Astrocyte of the spinal cord (primary cell): ENCODE data around the gene KCTD16.

ENCODE experiments used
- DNase-seq: peaks from one replicate; pipeline ENCODE4 v3.0.0; 2011; ENCODE audit warnings: low read depth, low spot score
- H3K4me3 ChIP-seq: 2 replicates; pipeline ENCODE4 v1.5.1; 2011; ENCODE audit warnings: low read depth, mild to moderate bottlenecking, low read length, moderate library complexity
- CTCF ChIP-seq: IDR thresholded peaks from 2 replicates; pipeline ENCODE4 v1.5.1; 2012; ENCODE audit warnings: low read depth, mild to moderate bottlenecking, low read length, inconsistent platforms
- in situ Hi-C: cut with HindIII; loops from 2 replicates; pipeline ENCODE4 v1.10.0; 2017; ENCODE audit warnings: low sequenced_read_pairs

The KCTD16 gene

DNA sequence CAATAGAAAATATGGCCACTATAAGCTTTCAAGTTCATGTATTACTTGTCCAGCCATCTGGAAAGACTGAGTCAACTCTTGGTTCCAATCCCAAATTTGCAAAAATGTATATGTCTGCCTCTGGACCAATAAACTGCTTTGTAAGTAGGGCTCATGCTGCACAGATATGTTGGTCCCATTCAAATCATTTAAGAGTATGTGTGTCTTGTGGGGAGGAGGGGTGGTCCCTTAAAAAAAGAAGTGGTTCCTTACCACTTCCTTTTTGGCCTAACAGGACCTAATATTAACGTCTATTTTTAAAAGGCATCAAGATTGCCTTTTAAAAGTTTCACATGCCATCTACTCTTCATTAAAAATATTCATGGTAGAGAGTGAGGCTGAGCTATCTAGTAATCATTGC lies 214.9 kb downstream of the KCTD16 start:
- no peak for TF ChIP-seq CTCF
- no peak overlapping the region for H3K4me3 ChIP-seq
- in situ Hi-C loops, result no loop called here
- DNase-seq, result no peak

- TF ChIP-seq CTCF, result no peak
- in situ Hi-C loops, result no loop called here
- no peak overlapping the region for H3K4me3 ChIP-seq
- no peak for DNase-seq
These were observed 215.6 kb downstream of the KCTD16 start for GRCh38 chr5:144386315-144386714.

DNA sequence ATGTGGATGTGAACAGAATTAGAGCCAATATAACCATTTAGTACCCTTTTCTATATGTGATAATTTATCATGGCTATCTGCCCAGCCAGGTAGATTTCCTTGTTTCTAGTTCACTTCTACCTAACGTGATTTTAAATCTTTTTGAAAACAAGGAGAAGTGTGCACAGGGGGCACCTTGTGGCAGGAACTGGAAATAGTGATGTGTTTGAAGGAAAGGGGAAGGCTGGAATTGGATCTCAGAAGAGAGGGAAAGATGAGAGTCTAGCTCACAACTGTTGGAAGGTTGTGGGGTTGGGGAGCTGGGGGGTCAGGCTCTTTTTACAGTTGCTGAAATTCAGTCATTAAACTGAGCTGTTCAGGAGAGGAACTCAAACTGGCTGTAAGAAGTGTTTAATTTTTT lies 219.5 kb downstream of the KCTD16 start:
- peak; percentile 31 for TF ChIP-seq CTCF
- DNase-seq, result peak; percentile 2
- H3K4me3 ChIP-seq, result no peak overlapping the region
- in situ Hi-C loops, result no loop called here

GRCh38 chr5:144391044-144391443 lies 220.4 kb downstream of the KCTD16 start:
- no peak overlapping the region for H3K4me3 ChIP-seq
- DNase-seq, result no peak
- in situ Hi-C loops, result no loop called here
- TF ChIP-seq CTCF, result no peak

GRCh38 chr5:144393641-144394435 lies 223.2 kb downstream of the KCTD16 start:
- no peak for DNase-seq
- TF ChIP-seq CTCF, result no peak
- no peak overlapping the region for H3K4me3 ChIP-seq
- in situ Hi-C loops, result no loop called here

DNA sequence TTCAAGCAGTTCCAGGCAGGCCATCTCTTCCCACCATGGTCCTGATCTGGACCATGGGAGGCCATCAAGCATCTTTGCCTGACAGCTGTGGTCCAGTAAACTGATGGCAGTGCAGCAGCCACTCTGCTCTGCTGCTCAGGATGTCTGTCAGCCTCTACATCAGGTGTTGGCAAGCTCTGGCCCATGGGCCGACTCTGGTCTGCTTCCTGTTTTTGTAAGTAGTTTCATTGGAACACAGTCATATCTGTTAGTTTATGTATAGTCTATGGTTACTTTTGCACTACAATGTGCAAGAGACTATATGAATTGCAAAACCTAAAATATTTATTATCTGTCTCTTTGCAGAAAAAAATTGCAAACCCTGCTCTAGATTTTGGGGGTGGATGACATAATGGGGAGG lies 225.0 kb downstream of the KCTD16 start:
- in situ Hi-C loops, result no loop called here

More for the DNA sequence above, 225.0 kb downstream of the KCTD16 start:
- no peak overlapping the region for H3K4me3 ChIP-seq
- TF ChIP-seq CTCF, result no peak
- no peak for DNase-seq
